HG03457 (cell line): ENCODE data around the gene ZNF516.

ENCODE experiments used
- ATAC-seq: cut with Tn5 transposase; IDR thresholded peaks from one replicate; pipeline ENCODE4 v1.9.1; 2021; ENCODE audit warnings: moderate number of reproducible peaks; ENCODE audit not compliant: unreplicated experiment

ZNF516 gene

GRCh38 chr18:76442413-76443171 lies 52.5 kb downstream of the ZNF516 start:
- ATAC-seq: no peak

DNA sequence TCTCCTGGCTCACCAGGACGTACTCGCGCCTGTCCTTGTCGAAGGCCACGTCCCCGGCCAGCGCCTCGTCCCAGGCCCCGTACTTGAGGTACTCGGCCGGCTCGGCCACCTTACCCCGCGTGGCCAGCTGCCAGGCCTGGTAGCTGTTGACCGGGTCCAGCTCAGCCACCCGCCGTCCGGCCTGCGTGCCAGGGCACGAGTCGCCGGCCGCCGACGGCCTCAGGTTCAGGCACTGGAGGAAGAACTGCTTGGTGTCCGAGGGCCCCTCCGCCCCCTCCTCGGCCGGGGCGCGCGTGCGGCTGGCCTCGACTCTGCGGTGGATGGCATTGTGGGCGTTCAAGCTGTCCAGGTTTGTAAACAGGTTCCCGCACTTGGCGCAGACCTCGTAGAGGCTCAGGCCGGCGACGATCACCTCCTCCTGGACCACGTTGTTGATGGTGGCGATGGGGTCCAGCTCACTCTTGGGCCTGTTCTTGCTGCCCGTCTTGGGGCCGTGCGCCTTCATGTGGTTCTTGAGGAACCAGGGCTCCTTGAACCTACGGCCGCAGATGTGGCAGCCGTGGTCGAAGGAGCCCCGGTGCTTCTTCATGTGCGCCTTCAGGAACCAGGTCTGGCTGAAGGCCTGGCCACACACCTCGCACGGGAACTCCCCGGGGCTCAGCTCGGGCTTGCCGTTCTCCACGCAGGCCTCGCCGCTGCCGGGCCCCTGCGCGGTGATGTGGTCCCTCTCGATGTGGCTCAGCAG lies 53.2 kb downstream of the ZNF516 start:
- no peak for ATAC-seq

DNA sequence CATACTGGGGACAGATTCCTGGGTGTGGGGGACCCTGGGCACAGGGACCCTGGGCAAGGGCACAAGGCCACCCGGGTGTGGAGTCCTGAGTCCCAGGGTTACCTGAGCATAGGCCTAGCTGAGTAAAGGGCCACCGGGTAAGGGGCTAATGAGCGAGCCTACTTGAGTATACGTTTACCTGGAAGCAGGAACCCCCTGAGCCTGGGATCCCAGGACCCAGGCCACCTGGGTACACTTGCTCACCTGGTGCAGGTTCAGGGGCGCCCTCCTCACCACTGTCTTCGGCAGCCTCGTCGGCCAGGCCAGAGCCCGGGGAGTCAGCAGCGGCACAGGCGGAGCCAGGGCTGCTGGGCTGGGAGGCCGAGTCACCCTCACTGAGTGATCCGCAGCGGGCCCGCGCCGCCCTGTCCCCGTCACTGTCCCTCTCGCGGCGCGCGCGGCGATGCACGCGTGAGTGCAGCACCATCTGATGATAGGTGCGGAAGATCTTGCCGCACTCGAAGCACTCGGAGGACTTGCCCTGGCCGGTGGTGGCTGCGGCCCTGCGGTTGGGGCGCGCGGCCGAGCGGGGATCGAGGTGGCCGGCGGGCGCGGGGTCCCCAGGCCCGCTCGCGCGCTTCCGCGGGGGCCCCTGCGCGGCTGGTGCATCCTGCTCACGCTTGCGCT lies 53.9 kb downstream of the ZNF516 start:
- no peak for ATAC-seq

GRCh38 chr18:76437910-76438309 lies 57.1 kb downstream of the ZNF516 start:
- ATAC-seq: no peak

DNA sequence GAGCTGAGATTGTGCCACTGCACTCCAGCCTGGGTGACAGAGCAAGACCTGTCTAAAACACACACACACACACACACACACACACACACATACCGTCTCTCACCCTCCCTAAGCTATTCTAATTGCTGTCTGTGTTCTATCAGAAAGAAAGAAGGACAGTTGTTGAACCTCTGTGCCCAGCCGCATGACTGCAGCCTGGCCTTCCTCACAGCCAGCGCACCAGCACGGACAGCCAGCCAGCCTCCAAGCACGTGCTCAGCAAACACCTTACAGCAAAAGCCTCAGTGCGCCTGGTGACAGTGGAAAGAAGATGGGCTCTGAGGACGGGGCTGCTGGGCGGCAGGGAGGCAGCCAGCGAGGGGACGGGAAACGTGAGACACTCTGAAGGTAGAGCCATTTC lies 58.0 kb downstream of the ZNF516 start:
- ATAC-seq: no peak

- ATAC-seq: no peak
These were observed 58.7 kb downstream of the ZNF516 start for GRCh38 chr18:76436342-76436741.

GRCh38 chr18:76435316-76435989 lies 59.6 kb downstream of the ZNF516 start:
- no peak for ATAC-seq

DNA sequence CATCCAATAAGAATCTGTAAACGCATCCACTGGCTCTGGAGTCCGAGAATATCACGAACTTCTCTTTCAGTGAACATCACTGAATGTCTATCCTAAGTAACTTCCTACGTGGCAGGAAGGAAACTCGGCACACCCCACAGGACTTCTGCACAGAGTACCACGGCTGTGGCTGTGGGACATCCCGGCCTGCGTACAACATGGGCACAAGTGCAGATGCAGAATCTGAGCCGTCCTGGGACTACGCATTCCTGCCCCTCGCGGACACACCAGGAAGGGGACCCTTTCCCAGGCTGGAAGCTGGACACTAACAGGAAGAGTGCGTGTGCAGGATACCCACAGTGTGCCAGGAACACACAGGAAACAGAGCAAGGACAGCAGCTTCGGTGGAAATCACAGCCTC lies 60.6 kb downstream of the ZNF516 start:
- no peak for ATAC-seq

DNA sequence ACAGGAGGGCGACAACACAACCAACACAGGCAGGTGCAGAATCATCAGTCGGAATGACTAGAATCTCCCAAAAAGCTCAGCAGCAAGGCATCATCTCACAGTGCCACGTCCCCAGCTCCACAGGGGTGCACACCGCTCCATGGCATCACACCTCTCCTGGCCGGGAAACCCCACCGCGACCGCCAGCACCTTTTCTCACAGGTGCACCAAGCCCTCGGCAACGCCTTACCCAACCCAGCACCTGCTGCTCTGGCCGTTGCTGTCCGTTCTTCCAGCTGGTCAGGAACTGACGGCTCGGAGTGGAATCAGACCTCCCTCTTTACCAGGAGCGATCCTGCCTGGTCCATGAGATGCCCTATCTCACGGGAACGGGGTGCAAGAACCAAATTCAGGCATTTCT lies 61.3 kb downstream of the ZNF516 start:
- ATAC-seq: no peak

- ATAC-seq: no peak
These were observed 61.9 kb downstream of the ZNF516 start for GRCh38 chr18:76432970-76433767.

GRCh38 chr18:76432274-76432755 lies 62.7 kb downstream of the ZNF516 start:
- no peak for ATAC-seq

- no peak for ATAC-seq
These were observed 63.4 kb downstream of the ZNF516 start for GRCh38 chr18:76431437-76432273.

GRCh38 chr18:76430636-76431035 lies 64.4 kb downstream of the ZNF516 start:
- ATAC-seq: no peak

- no peak for ATAC-seq
These were observed 65.5 kb downstream of the ZNF516 start for GRCh38 chr18:76429262-76430126.

- ATAC-seq: no peak
These were observed 66.4 kb downstream of the ZNF516 start for GRCh38 chr18:76428396-76429261.

- ATAC-seq: no peak
These were observed 68.2 kb downstream of the ZNF516 start for GRCh38 chr18:76426737-76427305.
